Brain pericyte (primary cell): ENCODE measurements around the gene PNMA6E.

Source experiments
- DNase-seq: peaks from one replicate; pipeline ENCODE4 v3.0.0-alpha.2; 2012; ENCODE audit warnings: low read depth, low spot score

Gene PNMA6E

GRCh38 chrX:153435845-153436244 is 34.7 kb upstream of the PNMA6E start:
- DNase-seq, result no peak

GRCh38 chrX:153434801-153435200 is 33.7 kb upstream of the PNMA6E start:
- no peak for DNase-seq

- no peak for DNase-seq
These were observed 32.7 kb upstream of the PNMA6E start for GRCh38 chrX:153433781-153434285.

- no peak for DNase-seq
These were observed 32.1 kb upstream of the PNMA6E start for GRCh38 chrX:153433161-153433680.

- no peak for DNase-seq
These were observed 29.6 kb upstream of the PNMA6E start for GRCh38 chrX:153430796-153431195.

GRCh38 chrX:153426204-153426603 is 25.1 kb upstream of the PNMA6E start:
- no peak for DNase-seq

- DNase-seq, result no peak
These were observed 22.5 kb upstream of the PNMA6E start for GRCh38 chrX:153423652-153424051.

GRCh38 chrX:153421856-153422255 is 20.7 kb upstream of the PNMA6E start:
- no peak for DNase-seq

- DNase-seq, result no peak
These were observed 19.9 kb upstream of the PNMA6E start for GRCh38 chrX:153420851-153421599.

GRCh38 chrX:153417637-153418036 is 16.5 kb upstream of the PNMA6E start:
- DNase-seq, result no peak

- no peak for DNase-seq
These were observed 15.8 kb upstream of the PNMA6E start for GRCh38 chrX:153416781-153417450.

- DNase-seq, result no peak
These were observed 13.8 kb upstream of the PNMA6E start for GRCh38 chrX:153414856-153415510.

GRCh38 chrX:153413731-153414130 is 12.6 kb upstream of the PNMA6E start:
- DNase-seq, result no peak

- DNase-seq, result no peak
These were observed 11.9 kb upstream of the PNMA6E start for GRCh38 chrX:153412746-153413720.

- no peak for DNase-seq
These were observed 10.9 kb upstream of the PNMA6E start for GRCh38 chrX:153411988-153412574.

- no peak for DNase-seq
These were observed 10.3 kb upstream of the PNMA6E start, which contains the start of gene ZFP92 for GRCh38 chrX:153411255-153411987. TSS of gene ZFP92 (plus strand) at chrX:153411472. CDS start at chrX:153418323, 6,851 bp downstream.

- no peak for DNase-seq
These were observed 9.7 kb upstream of the PNMA6E start for GRCh38 chrX:153410888-153411254.

GRCh38 chrX:153410373-153410772 is 9.2 kb upstream of the PNMA6E start:
- DNase-seq, result no peak

GRCh38 chrX:153409414-153410101 is 8.4 kb upstream of the PNMA6E start:
- DNase-seq, result no peak
